ENCODE results near the gene FMNL3.

The FMNL3 gene

GRCh38 chr12:49635036-49635435 lies 72.2 kb downstream of the FMNL3 start:
- ATAC-seq, result no peak
- no peak for TF ChIP-seq ZNF70 (CRISPR knock-in tag; IDR thresholded peaks at IDR 0.05)
- TF ChIP-seq TCF4 (CRISPR knock-in tag; IDR thresholded peaks at IDR 0.05; ENCODE audit: borderline replicate concordance), result no peak
- no peak for TF ChIP-seq ZNF8 (CRISPR knock-in tag; IDR thresholded peaks at IDR 0.05)
- TF ChIP-seq BACH2 (CRISPR knock-in tag; IDR thresholded peaks at IDR 0.05; ENCODE audit: borderline replicate concordance), result no peak
- no peak for TF ChIP-seq ISL1 (CRISPR knock-in tag; IDR thresholded peaks at IDR 0.05)
- no peak for TF ChIP-seq ZFP3 (CRISPR knock-in tag; IDR thresholded peaks at IDR 0.05)
- no peak for TF ChIP-seq OSR1 (CRISPR knock-in tag; IDR thresholded peaks at IDR 0.05)
- TF ChIP-seq TOX (CRISPR knock-in tag; IDR thresholded peaks at IDR 0.05; ENCODE audit: borderline replicate concordance), result no peak
- TF ChIP-seq RARB (CRISPR knock-in tag; IDR thresholded peaks at IDR 0.05), result no peak
- TF ChIP-seq TSHZ2 (CRISPR knock-in tag; IDR thresholded peaks at IDR 0.05), result no peak
- TF ChIP-seq CSDC2 (CRISPR knock-in tag; IDR thresholded peaks at IDR 0.05), result no peak
- TF ChIP-seq ESRRG (CRISPR knock-in tag; IDR thresholded peaks at IDR 0.05), result no peak
- TF ChIP-seq GLIS3 (CRISPR knock-in tag; IDR thresholded peaks at IDR 0.05), result no peak
- no peak for TF ChIP-seq ZNF565 (CRISPR knock-in tag; conservative IDR thresholded peaks at IDR 0.05; ENCODE audit: low read depth)
- no peak for TF ChIP-seq CSRNP3 (CRISPR knock-in tag; IDR thresholded peaks at IDR 0.05)

- ATAC-seq, result no peak
Measured at GRCh38 chr12:49633703-49634345, 73.4 kb downstream of the FMNL3 start.

More at GRCh38 chr12:49633703-49634345, 73.4 kb downstream of the FMNL3 start:
- TF ChIP-seq ZFP3 (CRISPR knock-in tag; IDR thresholded peaks at IDR 0.05) (no peak), RARB (CRISPR knock-in tag; IDR thresholded peaks at IDR 0.05) (no peak), CSDC2 (CRISPR knock-in tag; IDR thresholded peaks at IDR 0.05) (no peak), ZNF565 (CRISPR knock-in tag; conservative IDR thresholded peaks at IDR 0.05; ENCODE audit: low read depth) (no peak), CSRNP3 (CRISPR knock-in tag; IDR thresholded peaks at IDR 0.05) (no peak), SNAI2 (CRISPR knock-in tag; IDR thresholded peaks at IDR 0.05) (no peak), OSR1 (CRISPR knock-in tag; IDR thresholded peaks at IDR 0.05) (no peak), ARNTL (CRISPR knock-in tag; IDR thresholded peaks at IDR 0.05; ENCODE audit: borderline replicate concordance, low read depth) (no peak), PPARA (CRISPR knock-in tag; IDR thresholded peaks at IDR 0.05; ENCODE audit: borderline replicate concordance) (no peak), TOX (CRISPR knock-in tag; IDR thresholded peaks at IDR 0.05; ENCODE audit: borderline replicate concordance) (no peak), ZNF8 (CRISPR knock-in tag; IDR thresholded peaks at IDR 0.05) (no peak), TSHZ2 (CRISPR knock-in tag; IDR thresholded peaks at IDR 0.05) (no peak), GLIS3 (CRISPR knock-in tag; IDR thresholded peaks at IDR 0.05) (no peak), ZFP30 (CRISPR knock-in tag; IDR thresholded peaks at IDR 0.05) (no peak), ISL1 (CRISPR knock-in tag; IDR thresholded peaks at IDR 0.05) (no peak), CREB5 (CRISPR knock-in tag; IDR thresholded peaks at IDR 0.05; ENCODE audit: low read depth) (no peak), ZC3H10 (CRISPR knock-in tag; IDR thresholded peaks at IDR 0.05) (no peak)

All from SK-N-SH treated with all-trans-retinoic acid at 6 μM for 48 hours (cell line).